Cardiac muscle cell (in vitro differentiated cells and primary cell): ENCODE results near the gene PAFAH1B1. TPM values are rescaled to one million over a fixed set of nuclear protein-coding genes. Genes with fewer than 3 reads are reported as not detected.

Source experiments
- DNase-seq, 2 donors: peaks; one replicate each; pipeline versions ENCODE4 v3.0.0 to v3.0.0-alpha.2; 2010 to 2017; ENCODE audit warnings: low read depth in 1 of 2, low spot score in 1 of 2
- H3K27ac ChIP-seq: fragments of 200-600 bp; sonication (generic); 2 replicates; pipeline ENCODE4 v1.5.1; 2016
- H3K27me3 ChIP-seq: fragments of 200-600 bp; sonication (generic); 2 replicates; pipeline ENCODE4 v1.6.0; 2016; ENCODE audit warnings: control low read depth
- H3K36me3 ChIP-seq: fragments of 200-600 bp; sonication (generic); 2 replicates; pipeline ENCODE4 v1.5.1; 2016; ENCODE audit warnings: control low read depth
- H3K4me1 ChIP-seq: fragments of 200-600 bp; sonication (generic); 2 replicates; pipeline ENCODE4 v1.8.1; 2017; ENCODE audit warnings: low read depth, mild to moderate bottlenecking, mixed run types
- H3K4me3 ChIP-seq: fragments of 200-600 bp; sonication (generic); 2 replicates; pipeline ENCODE4 v1.5.1; 2016; ENCODE audit warnings: mild to moderate bottlenecking
- H3K9me3 ChIP-seq: fragments of 200-600 bp; sonication (generic); 2 replicates; pipeline ENCODE4 v1.5.1; 2017; ENCODE audit warnings: low read depth, mild to moderate bottlenecking, control low read depth
- CTCF ChIP-seq: IDR thresholded peaks from 2 replicates; pipeline ENCODE4 v1.5.1; 2012; ENCODE audit warnings: low read depth, mild to moderate bottlenecking, low read length
- polyA plus RNA-seq: library from polyadenylated mRNA; unstranded; fragments of >200 nt; fragmentation: Nextera tagmentation; extraction: Ambion mirVana; gene quantifications from 2 replicates; pipeline ENCODE4 v1.2.1, GENCODE V29; 2016
- total RNA-seq: library from RNA; depleted of rRNA; stranded (reverse); fragments of >200 nt; gene quantifications from 2 replicates; pipeline ENCODE4 v1.2.3, GENCODE V29; 2016

The PAFAH1B1 gene
- total and polyA plus RNA-seq, 2 experiments from 2014 or later: 49.3 to 79.3 TPM

GRCh38 chr17:2684549-2684948 lies 91.1 kb downstream of the PAFAH1B1 start:
- Histone ChIP-seq H3K9me3 (no peaks in the 10 kb centered on the region), H3K27me3 (no peaks in the 10 kb centered on the region), H3K4me1 (peaks cover 2% of the 10 kb centered on the region), H3K36me3 (peaks cover 43% of the 10 kb centered on the region), H3K27ac (peak overlapping the region; percentile 66), H3K4me3 (no peak overlapping the region)
- DNase-seq: no peak
- TF ChIP-seq CTCF: no peak

DNA sequence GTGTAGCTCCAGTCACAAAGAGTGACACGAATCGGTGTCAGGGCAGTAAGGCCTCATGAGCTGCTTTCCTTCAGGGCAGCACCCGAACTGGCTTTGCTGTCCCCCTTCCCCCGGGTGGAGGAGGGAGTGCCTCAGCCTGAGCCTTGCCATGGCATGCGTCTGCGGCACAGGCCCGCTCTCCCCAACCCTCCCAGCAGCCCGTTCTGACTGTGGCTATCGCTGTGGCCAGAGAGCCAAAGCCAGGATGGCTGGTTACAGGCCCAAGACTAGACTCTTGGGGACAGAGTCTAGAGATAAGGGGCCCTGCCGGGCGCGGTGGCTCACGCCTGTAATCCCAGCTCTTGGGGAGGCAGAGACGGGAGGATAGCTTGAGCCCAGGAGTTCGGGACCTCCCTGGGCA lies 92.2 kb downstream of the PAFAH1B1 start:
- no peak for DNase-seq
- Histone ChIP-seq H3K27ac (peak overlapping the region; percentile 66), H3K27me3 (no peaks in the 10 kb centered on the region), H3K4me3 (no peak overlapping the region), H3K36me3 (peaks cover 33% of the 10 kb centered on the region), H3K9me3 (no peaks in the 10 kb centered on the region), H3K4me1 (peaks cover 4% of the 10 kb centered on the region)
- TF ChIP-seq CTCF: no peak

- Histone ChIP-seq H3K36me3 (peaks cover 25% of the 10 kb centered on the region), H3K27ac (peak overlapping the region; percentile 64)
Measured at GRCh38 chr17:2687074-2687418, 93.6 kb downstream of the PAFAH1B1 start.

DNA sequence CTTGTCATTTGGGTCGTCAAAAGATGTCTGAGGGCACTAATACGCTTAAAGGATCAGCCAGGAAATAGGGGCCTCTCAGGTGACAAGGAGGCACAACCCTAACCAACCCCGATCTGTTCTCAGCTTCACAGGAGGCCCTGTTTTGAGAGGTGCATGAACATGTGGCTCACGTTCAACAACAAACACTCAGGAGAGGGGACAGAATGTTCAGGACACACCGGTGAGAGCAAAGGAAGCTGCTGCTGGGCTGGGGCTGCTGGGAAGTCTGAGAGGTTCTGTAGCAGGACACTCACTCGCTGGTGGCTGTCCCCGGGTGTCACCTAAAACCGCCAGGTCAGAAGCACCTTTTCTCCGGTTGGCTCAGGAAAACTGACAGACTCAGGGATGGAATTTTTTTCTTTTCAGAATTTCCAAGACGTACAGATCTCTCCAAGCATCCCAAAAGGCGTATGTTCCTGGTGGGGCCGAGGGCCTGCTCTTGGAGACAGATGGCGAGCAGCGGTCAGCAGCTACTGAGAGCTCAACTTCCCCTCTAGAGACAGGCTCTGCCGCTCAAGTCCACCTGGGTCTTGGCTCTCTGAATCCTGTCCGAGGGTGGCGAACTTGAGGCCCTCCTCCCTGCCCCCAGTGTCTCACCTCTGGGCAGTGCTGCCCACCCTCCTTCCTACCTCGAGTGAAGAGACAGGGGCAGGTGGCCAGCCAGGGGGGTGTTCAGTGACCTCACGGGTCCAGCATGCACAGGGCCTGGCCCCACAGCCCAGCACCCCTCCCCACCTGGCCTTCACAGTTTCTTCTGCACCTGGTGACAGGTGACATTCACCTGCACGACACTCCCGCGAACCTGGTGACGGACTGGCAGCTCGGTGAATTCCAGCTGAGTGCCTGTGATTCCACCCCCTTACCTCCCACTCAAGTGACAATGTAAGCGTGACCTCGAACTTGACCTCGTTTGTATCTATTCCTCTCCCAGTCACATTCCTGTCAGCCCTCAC lies 95.2 kb downstream of the PAFAH1B1 start:
- H3K9me3 ChIP-seq: no peaks in the 10 kb centered on the region
- no peak overlapping the region for H3K4me3 ChIP-seq
- peaks cover 17% of the 10 kb centered on the region for H3K36me3 ChIP-seq
- peaks cover 4% of the 10 kb centered on the region for H3K4me1 ChIP-seq
- no peak for TF ChIP-seq CTCF
- no peaks in the 10 kb centered on the region for H3K27me3 ChIP-seq
- peak in 1 of 2 donors; percentile 36 for DNase-seq
- H3K27ac ChIP-seq: peak overlapping the region; percentile 66

More at GRCh38 chr17:2687074-2687418, 93.6 kb downstream of the PAFAH1B1 start:
- no peak for DNase-seq
- TF ChIP-seq CTCF: no peak
- peaks cover 4% of the 10 kb centered on the region for H3K4me1 ChIP-seq
- H3K4me3 ChIP-seq: no peak overlapping the region
- H3K27me3 ChIP-seq: no peaks in the 10 kb centered on the region
- no peaks in the 10 kb centered on the region for H3K9me3 ChIP-seq

GRCh38 chr17:2689411-2690164 lies 96.1 kb downstream of the PAFAH1B1 start:
- Histone ChIP-seq H3K9me3 (no peaks in the 10 kb centered on the region), H3K27ac (peak overlapping the region; percentile 29), H3K27me3 (no peaks in the 10 kb centered on the region), H3K4me1 (peaks cover 4% of the 10 kb centered on the region), H3K4me3 (no peak overlapping the region), H3K36me3 (peaks cover 19% of the 10 kb centered on the region)
- DNase-seq: no peak
- TF ChIP-seq CTCF: no peak
